Hematopoietic multipotent progenitor cell treated with erythropoietin and hydrocortisone succinate and interleukin-3 and kit ligand, for 15 days (in vitro differentiated cells): Measurements from ENCODE around the gene HM13.
"Not testable (repeated sequence)": the region's sequence is repeated elsewhere in the genome, so short reads cannot be mapped to it uniquely, and the experiment has no call there.

ENCODE experiments used
- DNase-seq: peaks from one replicate; pipeline ENCODE4 v3.0.0-alpha.2; 2015; ENCODE audit warnings: low spot score

The HM13 gene

GRCh38 chr20:31514154-31515071, at the start of gene HM13:
Gene HM13 (plus strand): TSS chr20:31514442. CDS start chr20:31514552, 110 bp downstream.
- DNase-seq: peak; percentile 94

- not testable (repeated sequence) for DNase-seq
Observed at GRCh38 chr20:31470946-31471345, 43.3 kb upstream of the HM13 start.

- DNase-seq: no peak
Observed at GRCh38 chr20:31472395-31473330, 41.6 kb upstream of the HM13 start.

GRCh38 chr20:31473331-31474096, 40.7 kb upstream of the HM13 start:
- DNase-seq: no peak

GRCh38 chr20:31474097-31474436, 40.2 kb upstream of the HM13 start:
- no peak for DNase-seq

GRCh38 chr20:31474758-31475427, 39.3 kb upstream of the HM13 start, which contains the start of the genes DEFB124 and REM1:
Gene DEFB124 (minus strand): TSS chr20:31475127. CDS start chr20:31473013, 2,114 bp downstream.
Gene REM1 (plus strand): TSS chr20:31475288. CDS start chr20:31476446, 1,158 bp downstream.
- no peak for DNase-seq

GRCh38 chr20:31475472-31476293, 38.6 kb upstream of the HM13 start:
- no peak for DNase-seq

- no peak for DNase-seq
Observed at GRCh38 chr20:31476294-31476585, 38.0 kb upstream of the HM13 start.

GRCh38 chr20:31476643-31477215, 37.5 kb upstream of the HM13 start:
- no peak for DNase-seq

GRCh38 chr20:31484001-31484400, 30.2 kb upstream of the HM13 start:
- DNase-seq: peak; percentile 20

- DNase-seq: no peak
Observed at GRCh38 chr20:31485450-31486339, 28.5 kb upstream of the HM13 start.

- no peak for DNase-seq
Observed at GRCh38 chr20:31488115-31488514, 26.1 kb upstream of the HM13 start.

GRCh38 chr20:31489152-31489551, 25.1 kb upstream of the HM13 start:
- no peak for DNase-seq

GRCh38 chr20:31490752-31491151, 23.5 kb upstream of the HM13 start:
- DNase-seq: no peak

- no peak for DNase-seq
Observed at GRCh38 chr20:31494131-31494530, 20.1 kb upstream of the HM13 start.

- no peak for DNase-seq
Observed at GRCh38 chr20:31496761-31497295, 17.4 kb upstream of the HM13 start.

GRCh38 chr20:31497838-31498540, 16.3 kb upstream of the HM13 start:
- DNase-seq: no peak

- no peak for DNase-seq
Observed at GRCh38 chr20:31500527-31500926, 13.7 kb upstream of the HM13 start.
